H1 (cell line): ENCODE data around the gene OPCML. TPM values are rescaled to one million over a fixed set of nuclear protein-coding genes. Genes with fewer than 3 reads are reported as not detected.

Experiments
- GABPA ChIP-seq: IDR thresholded peaks from 2 replicates; pipeline ENCODE4 v1.6.1; 2011; ENCODE audit warnings: mild to moderate bottlenecking, low read length, moderate library complexity, borderline replicate concordance; ENCODE audit not compliant: insufficient read depth
- KDM5A ChIP-seq: fragments of 200-600 bp; IDR thresholded peaks from 2 replicates; pipeline ENCODE4 v1.7.1; 2012; ENCODE audit warnings: mild to moderate bottlenecking, low read length, inconsistent platforms, mixed read lengths
- MAFK ChIP-seq: IDR thresholded peaks from 2 replicates; pipeline ENCODE4 v1.6.1; 2012; ENCODE audit warnings: low read depth, mild to moderate bottlenecking, improper control_type of control experiment, low read length
- RBBP5 ChIP-seq: IDR thresholded peaks from 2 replicates; pipeline ENCODE4 v1.7.1; 2012; ENCODE audit warnings: low read depth, mild to moderate bottlenecking, inconsistent platforms, low read length, moderate library complexity, borderline replicate concordance
- SUZ12 ChIP-seq: fragments of 200-600 bp; sonication (generic); IDR thresholded peaks from 2 replicates; pipeline ENCODE4 v1.6.1; 2012; ENCODE audit warnings: mild to moderate bottlenecking, inconsistent platforms, low read length, moderate library complexity, mixed read lengths
- YY1 ChIP-seq: IDR thresholded peaks from 2 replicates; pipeline ENCODE4 v1.6.1; 2011; ENCODE audit warnings: low read depth, mild to moderate bottlenecking, low read length
- polyA plus RNA-seq, 7 experiments: library from polyadenylated mRNA; depleted of rRNA in 3 of 7; stranded (reverse) in 5 of 7; unstranded in 2 of 7; fragments of >200 nt in 5 of 7; fragments of 200-250 nt in 2 of 7; gene quantifications; 1 replicate in 5 of 7; 2 replicates in 1 of 7; 4 replicates in 1 of 7; pipeline versions ENCODE4 v1.2.1 to v1.2.3, GENCODE V29; 2011 to 2013; ENCODE audit warnings: missing spikeins in 2 of 7, mixed read lengths in 2 of 7
- total RNA-seq: library from RNA; stranded (reverse); fragmentation: NEBNext Ultra II Directional; extraction: Animal tissue kit (Norgen Biotek cat#: 25700); gene quantifications from 2 replicates; pipeline ENCODE4 v1.2.1, GENCODE V29; 2021
- TF ChIP-seq, protein P1 (sequence below), 3 experiments: IDR thresholded peaks; 1 replicate in 2 of 3; 2 replicates in 1 of 3; pipeline versions ENCODE4 v1.5.1 to v1.6.1; 2011; ENCODE audit warnings: low read length in 3 of 3, mild to moderate bottlenecking in 3 of 3, inconsistent platforms in 2 of 3, low read depth in 1 of 3, moderate library complexity in 1 of 3; ENCODE audit not compliant: insufficient read depth in 1 of 3; ENCODE audit errors: control extremely low read depth in 1 of 3
- TF ChIP-seq, protein P2 (sequence below): IDR thresholded peaks from 2 replicates; pipeline ENCODE4 v1.6.1; 2012; ENCODE audit warnings: inconsistent platforms

The OPCML gene
- total and polyA plus RNA-seq, 2 of the 8 experiments (the other 6 are each of a cell fraction or from before 2014, with no cell fraction given) = 2.3 to 3.1 TPM

DNA sequence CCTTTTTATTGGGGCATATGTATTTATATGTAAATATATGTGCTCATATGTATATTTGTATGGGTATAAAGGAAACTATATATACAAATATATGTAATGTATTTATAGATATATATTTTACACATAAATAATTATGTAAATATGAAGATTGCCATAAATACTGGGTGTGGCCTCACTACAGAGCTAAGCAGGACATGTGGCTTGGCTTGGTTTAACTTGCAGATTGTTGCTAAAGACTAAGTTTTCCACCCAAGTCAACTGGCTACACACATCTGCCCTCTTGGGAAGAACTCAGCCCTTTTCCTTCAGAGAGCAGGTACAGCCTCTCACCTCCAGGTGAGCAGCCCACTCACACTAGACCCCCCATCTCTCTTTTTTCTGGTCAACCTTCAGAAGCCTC is 315.5 kb downstream of the OPCML start (continued):
- TF ChIP-seq, protein P1, sequence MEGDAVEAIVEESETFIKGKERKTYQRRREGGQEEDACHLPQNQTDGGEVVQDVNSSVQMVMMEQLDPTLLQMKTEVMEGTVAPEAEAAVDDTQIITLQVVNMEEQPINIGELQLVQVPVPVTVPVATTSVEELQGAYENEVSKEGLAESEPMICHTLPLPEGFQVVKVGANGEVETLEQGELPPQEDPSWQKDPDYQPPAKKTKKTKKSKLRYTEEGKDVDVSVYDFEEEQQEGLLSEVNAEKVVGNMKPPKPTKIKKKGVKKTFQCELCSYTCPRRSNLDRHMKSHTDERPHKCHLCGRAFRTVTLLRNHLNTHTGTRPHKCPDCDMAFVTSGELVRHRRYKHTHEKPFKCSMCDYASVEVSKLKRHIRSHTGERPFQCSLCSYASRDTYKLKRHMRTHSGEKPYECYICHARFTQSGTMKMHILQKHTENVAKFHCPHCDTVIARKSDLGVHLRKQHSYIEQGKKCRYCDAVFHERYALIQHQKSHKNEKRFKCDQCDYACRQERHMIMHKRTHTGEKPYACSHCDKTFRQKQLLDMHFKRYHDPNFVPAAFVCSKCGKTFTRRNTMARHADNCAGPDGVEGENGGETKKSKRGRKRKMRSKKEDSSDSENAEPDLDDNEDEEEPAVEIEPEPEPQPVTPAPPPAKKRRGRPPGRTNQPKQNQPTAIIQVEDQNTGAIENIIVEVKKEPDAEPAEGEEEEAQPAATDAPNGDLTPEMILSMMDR (IDR thresholded peaks at IDR 0.05; ENCODE audit: control extremely low read depth in 1 of 3, insufficient read depth in 1 of 3, low read depth in 1 of 3, low read length in 3 of 3) = no peak
- TF ChIP-seq RBBP5 = no peak
- TF ChIP-seq, protein P2, sequence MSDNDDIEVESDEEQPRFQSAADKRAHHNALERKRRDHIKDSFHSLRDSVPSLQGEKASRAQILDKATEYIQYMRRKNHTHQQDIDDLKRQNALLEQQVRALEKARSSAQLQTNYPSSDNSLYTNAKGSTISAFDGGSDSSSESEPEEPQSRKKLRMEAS = no peak
- no peak for TF ChIP-seq YY1
- TF ChIP-seq MAFK = no peak
- TF ChIP-seq KDM5A = no peak
- no peak for TF ChIP-seq SUZ12
- TF ChIP-seq GABPA = no peak
